Parathyroid adenoma (tissue), 2 donors: ENCODE measurements around the gene TNFRSF21.
"Not testable (repeated sequence)": the region's sequence is repeated elsewhere in the genome, so short reads cannot be mapped to it uniquely, and the experiment has no call there.

ENCODE experiments used
- H2AFZ ChIP-seq: fragments of 300-600 bp; sonication (generic); one replicate; pipeline ENCODE4 v1.7.0; 2017; ENCODE audit warnings: antibody characterized with exemption, mild to moderate bottlenecking
- H3K27ac ChIP-seq: fragments of 300-600 bp; sonication (generic); one replicate; pipeline ENCODE4 v1.7.0; 2017
- H3K27me3 ChIP-seq: fragments of 300-600 bp; sonication (generic); one replicate; pipeline ENCODE4 v1.7.0; 2017; ENCODE audit warnings: low read length; ENCODE audit not compliant: control insufficient read depth, insufficient read depth
- H3K36me3 ChIP-seq: fragments of 300-600 bp; sonication (generic); one replicate; pipeline ENCODE4 v1.7.0; 2017; ENCODE audit warnings: low read length; ENCODE audit not compliant: control insufficient read depth, insufficient read depth
- H3K4me1 ChIP-seq: fragments of 300-600 bp; sonication (generic); one replicate; pipeline ENCODE4 v1.7.0; 2017; ENCODE audit warnings: control low read depth
- H3K4me2 ChIP-seq: fragments of 300-600 bp; sonication (generic); one replicate; pipeline ENCODE4 v1.7.0; 2017; ENCODE audit warnings: low read length
- H3K4me3 ChIP-seq: fragments of 300-600 bp; sonication (generic); one replicate; pipeline ENCODE4 v1.7.0; 2017; ENCODE audit warnings: low read depth, low read length
- H3K79me2 ChIP-seq: fragments of 300-600 bp; sonication (generic); one replicate; pipeline ENCODE4 v1.7.0; 2017; ENCODE audit warnings: control low read depth
- H3K9ac ChIP-seq: fragments of 300-600 bp; sonication (generic); one replicate; pipeline ENCODE4 v1.7.0; 2017; ENCODE audit warnings: mild to moderate bottlenecking
- H3K9me3 ChIP-seq: fragments of 300-600 bp; sonication (generic); one replicate; pipeline ENCODE4 v1.7.0; 2017; ENCODE audit warnings: low read length; ENCODE audit not compliant: control insufficient read depth
- TF ChIP-seq, protein P1 (sequence below): fragments of 300-600 bp; sonication (generic); IDR thresholded peaks from one replicate; pipeline ENCODE4 v1.7.0; 2017; ENCODE audit warnings: antibody characterized with exemption, mild to moderate bottlenecking
- donor health status: primary hyperparathyroidism.

The TNFRSF21 gene

DNA sequence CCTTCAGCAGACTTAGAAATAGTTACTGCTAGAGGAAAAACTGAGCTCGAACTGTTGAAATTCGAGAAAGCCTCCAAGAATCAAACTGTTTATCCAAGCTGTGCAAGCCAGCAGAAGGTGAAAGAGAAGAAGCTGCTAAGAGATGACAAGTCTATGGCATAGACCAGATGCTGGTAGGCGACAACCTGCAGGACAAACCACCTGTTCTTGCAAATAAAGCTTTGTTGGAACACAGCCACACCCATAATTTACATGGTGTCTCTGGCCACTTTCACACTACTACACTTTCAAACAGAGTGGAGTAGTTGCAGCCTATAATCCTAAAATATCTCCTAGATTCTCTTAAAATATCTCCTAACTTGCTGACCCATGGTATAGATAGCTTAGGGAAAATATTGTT lies 33.3 kb downstream of the TNFRSF21 start:
- Histone ChIP-seq H3K9ac (no peak overlapping the region), H3K36me3 (no peaks in the 10 kb centered on the region), H3K4me1 (peaks cover 2% of the 10 kb centered on the region), H2AFZ (no peak overlapping the region), H3K4me2 (no peak overlapping the region), H3K79me2 (no peaks in the 10 kb centered on the region), H3K27me3 (no peaks in the 10 kb centered on the region), H3K4me3 (no peak overlapping the region), H3K27ac (no peak overlapping the region), H3K9me3 (no peaks in the 10 kb centered on the region)
- TF ChIP-seq, protein P1, sequence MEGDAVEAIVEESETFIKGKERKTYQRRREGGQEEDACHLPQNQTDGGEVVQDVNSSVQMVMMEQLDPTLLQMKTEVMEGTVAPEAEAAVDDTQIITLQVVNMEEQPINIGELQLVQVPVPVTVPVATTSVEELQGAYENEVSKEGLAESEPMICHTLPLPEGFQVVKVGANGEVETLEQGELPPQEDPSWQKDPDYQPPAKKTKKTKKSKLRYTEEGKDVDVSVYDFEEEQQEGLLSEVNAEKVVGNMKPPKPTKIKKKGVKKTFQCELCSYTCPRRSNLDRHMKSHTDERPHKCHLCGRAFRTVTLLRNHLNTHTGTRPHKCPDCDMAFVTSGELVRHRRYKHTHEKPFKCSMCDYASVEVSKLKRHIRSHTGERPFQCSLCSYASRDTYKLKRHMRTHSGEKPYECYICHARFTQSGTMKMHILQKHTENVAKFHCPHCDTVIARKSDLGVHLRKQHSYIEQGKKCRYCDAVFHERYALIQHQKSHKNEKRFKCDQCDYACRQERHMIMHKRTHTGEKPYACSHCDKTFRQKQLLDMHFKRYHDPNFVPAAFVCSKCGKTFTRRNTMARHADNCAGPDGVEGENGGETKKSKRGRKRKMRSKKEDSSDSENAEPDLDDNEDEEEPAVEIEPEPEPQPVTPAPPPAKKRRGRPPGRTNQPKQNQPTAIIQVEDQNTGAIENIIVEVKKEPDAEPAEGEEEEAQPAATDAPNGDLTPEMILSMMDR = no peak

DNA sequence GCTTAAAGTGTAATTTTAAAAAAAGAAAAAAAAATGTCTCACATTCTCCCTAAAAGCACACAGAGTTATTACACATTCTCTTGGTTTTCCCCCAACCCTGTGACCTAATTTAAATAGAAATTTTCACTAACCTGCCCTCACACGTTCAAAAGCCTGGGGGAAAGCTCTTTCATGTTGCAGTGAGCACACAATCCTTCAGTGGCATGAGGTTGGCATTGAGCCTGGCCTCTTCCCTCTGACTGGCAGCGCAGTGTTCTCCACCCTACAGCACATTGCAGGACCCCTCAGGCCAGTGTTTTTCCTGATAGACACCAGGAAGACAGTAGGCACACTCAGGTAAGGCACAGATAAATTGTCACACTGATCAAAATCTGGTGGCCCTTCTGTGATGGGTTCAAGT lies 34.1 kb downstream of the TNFRSF21 start:
- no peak overlapping the region for H3K9ac ChIP-seq
- peaks cover 2% of the 10 kb centered on the region for H3K4me1 ChIP-seq
- H3K27ac ChIP-seq = no peak overlapping the region
- no peak overlapping the region for H2AFZ ChIP-seq
- TF ChIP-seq, protein P1 = no peak
- no peaks in the 10 kb centered on the region for H3K79me2 ChIP-seq
- no peaks in the 10 kb centered on the region for H3K36me3 ChIP-seq
- no peaks in the 10 kb centered on the region for H3K9me3 ChIP-seq
- no peaks in the 10 kb centered on the region for H3K27me3 ChIP-seq
- H3K4me3 ChIP-seq = no peak overlapping the region
- no peak overlapping the region for H3K4me2 ChIP-seq

DNA sequence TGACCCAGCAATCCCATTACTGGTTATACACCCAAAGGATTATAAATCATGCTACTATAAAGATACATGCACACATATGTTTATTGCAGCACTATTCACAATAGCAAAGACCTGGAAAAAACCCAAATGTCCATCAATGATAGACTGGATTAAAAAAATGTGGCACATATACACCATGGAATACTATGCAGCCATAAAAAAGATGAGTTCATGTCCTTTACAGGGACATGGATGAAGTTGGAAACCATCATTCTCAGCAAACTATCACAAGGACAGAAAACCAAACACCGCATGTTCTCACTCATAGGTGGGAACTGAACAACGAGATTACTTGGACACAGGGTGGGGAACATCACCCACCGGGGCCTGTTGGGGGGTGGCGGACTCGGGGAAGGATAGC lies 34.6 kb downstream of the TNFRSF21 start:
- H3K4me3 ChIP-seq, H3K9me3 ChIP-seq, H3K9ac ChIP-seq, H3K79me2 ChIP-seq, H2AFZ ChIP-seq, H3K4me2 ChIP-seq, H3K27me3 ChIP-seq, H3K27ac ChIP-seq, H3K4me1 ChIP-seq, H3K36me3 ChIP-seq: not testable (repeated sequence)

DNA sequence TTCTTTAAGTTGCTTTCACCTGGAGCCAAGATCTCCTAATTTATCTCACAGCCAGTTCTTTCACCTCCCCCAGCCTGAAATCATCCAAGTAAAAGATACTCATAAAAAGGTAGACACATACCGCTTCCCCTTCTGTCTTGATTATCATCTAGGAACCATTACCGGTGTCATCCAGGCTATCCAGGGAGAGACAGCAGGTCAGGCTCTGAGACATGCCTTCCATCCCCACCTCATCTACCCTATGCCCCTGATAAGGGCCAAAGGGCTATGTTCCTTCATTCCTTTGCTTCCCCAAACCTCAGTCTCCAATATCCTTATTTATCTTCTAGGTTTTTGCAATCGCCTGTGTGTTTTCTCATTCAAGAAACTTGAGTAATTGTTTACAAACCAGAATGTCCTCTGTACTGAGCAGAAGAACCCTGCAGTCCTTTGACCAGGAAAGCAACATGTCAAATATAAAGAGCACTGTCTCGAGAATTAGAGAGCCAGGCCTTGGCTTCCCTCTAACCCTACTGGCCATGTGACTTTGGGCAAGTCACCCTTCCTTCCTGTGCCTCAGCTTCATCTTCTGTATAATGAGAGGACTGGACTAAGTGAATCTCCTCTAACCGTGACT lies 41.0 kb downstream of the TNFRSF21 start:
- Histone ChIP-seq H3K36me3 (no peaks in the 10 kb centered on the region), H3K9ac (no peak overlapping the region), H3K9me3 (no peaks in the 10 kb centered on the region), H3K27me3 (no peaks in the 10 kb centered on the region), H3K4me1 (no peaks in the 10 kb centered on the region), H2AFZ (no peak overlapping the region), H3K4me2 (no peak overlapping the region), H3K4me3 (no peak overlapping the region), H3K27ac (no peak overlapping the region), H3K79me2 (no peaks in the 10 kb centered on the region)
- TF ChIP-seq, protein P1 = no peak

DNA sequence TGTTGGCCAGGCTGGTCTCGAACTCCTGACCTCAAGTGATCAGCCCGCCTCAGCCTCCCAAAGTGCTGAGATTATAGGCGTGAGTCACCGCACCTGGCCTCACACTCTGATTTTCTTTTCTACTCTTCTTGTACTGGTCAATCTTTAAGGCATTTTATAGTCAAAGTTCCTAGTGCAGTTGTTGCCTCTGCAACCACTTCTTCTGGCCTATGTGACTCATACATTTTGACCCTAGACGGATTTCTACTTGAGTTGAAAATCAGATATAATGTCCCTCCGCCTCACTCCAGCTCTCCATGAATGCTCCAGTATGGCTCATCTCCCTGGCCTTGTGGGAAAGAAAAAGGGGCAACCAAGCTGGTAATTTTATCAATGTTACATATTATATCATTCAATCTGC lies 42.4 kb downstream of the TNFRSF21 start:
- Histone ChIP-seq H3K4me1 (no peaks in the 10 kb centered on the region), H3K79me2 (no peaks in the 10 kb centered on the region), H3K9ac (no peak overlapping the region), H3K36me3 (no peaks in the 10 kb centered on the region), H3K27me3 (no peaks in the 10 kb centered on the region), H3K4me3 (no peak overlapping the region), H3K9me3 (no peaks in the 10 kb centered on the region), H3K27ac (no peak overlapping the region), H3K4me2 (no peak overlapping the region), H2AFZ (no peak overlapping the region)
- TF ChIP-seq, protein P1 = no peak
